BE2C (cell line): Measurements from ENCODE around the gene UNG.
"Not testable (repeated sequence)": the region's sequence is repeated elsewhere in the genome, so short reads cannot be mapped to it uniquely, and the experiment has no call there.

Experiments
- DNase-seq: peaks from one replicate; pipeline ENCODE4 v3.0.0-alpha.2; 2020
- H3K27me3 ChIP-seq: fragments of 250-450 bp; sonication (Bioruptor Pico); 2 replicates; pipeline ENCODE4 v1.5.1; 2020; ENCODE audit warnings: mild to moderate bottlenecking
- H3K36me3 ChIP-seq: fragments of 250-450 bp; sonication (Bioruptor Pico); 2 replicates; pipeline ENCODE4 v1.5.1; 2020; ENCODE audit warnings: mild to moderate bottlenecking
- H3K4me1 ChIP-seq: fragments of 250-450 bp; sonication (Bioruptor Pico); 2 replicates; pipeline ENCODE4 v1.5.1; 2020
- H3K4me3 ChIP-seq: 2 replicates; pipeline ENCODE4 v1.5.1; 2011; ENCODE audit warnings: low read depth, low read length
- H3K9me3 ChIP-seq: fragments of 250-450 bp; sonication (Bioruptor Pico); 2 replicates; pipeline ENCODE4 v1.5.1; 2020
- TF ChIP-seq, protein P1 (sequence below): IDR thresholded peaks from 2 replicates; pipeline ENCODE4 v1.5.1; 2012; ENCODE audit warnings: mild to moderate bottlenecking, low read depth, low read length

UNG gene

DNA sequence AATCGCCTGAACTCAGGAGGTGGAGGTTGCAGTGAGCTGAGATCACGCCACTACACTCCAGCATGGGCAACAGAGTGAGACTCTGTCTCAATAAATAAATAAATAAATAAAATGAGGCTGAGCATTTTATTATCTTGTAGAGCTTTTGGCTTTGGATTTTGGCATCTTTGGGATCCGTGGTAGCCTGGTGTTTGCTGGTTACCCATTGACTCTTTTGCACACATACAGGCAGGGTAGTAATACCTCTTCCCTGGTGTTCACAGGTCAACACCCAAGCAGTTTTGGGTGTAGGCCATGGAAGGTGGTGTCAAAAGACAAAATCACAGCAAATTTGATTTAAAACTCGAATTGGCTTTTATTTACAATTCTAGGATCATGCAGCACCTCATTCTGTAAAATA, 46.8 kb downstream of the UNG start:
- TF ChIP-seq, protein P1, sequence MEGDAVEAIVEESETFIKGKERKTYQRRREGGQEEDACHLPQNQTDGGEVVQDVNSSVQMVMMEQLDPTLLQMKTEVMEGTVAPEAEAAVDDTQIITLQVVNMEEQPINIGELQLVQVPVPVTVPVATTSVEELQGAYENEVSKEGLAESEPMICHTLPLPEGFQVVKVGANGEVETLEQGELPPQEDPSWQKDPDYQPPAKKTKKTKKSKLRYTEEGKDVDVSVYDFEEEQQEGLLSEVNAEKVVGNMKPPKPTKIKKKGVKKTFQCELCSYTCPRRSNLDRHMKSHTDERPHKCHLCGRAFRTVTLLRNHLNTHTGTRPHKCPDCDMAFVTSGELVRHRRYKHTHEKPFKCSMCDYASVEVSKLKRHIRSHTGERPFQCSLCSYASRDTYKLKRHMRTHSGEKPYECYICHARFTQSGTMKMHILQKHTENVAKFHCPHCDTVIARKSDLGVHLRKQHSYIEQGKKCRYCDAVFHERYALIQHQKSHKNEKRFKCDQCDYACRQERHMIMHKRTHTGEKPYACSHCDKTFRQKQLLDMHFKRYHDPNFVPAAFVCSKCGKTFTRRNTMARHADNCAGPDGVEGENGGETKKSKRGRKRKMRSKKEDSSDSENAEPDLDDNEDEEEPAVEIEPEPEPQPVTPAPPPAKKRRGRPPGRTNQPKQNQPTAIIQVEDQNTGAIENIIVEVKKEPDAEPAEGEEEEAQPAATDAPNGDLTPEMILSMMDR, result no peak
- no peaks in the 10 kb centered on the region for H3K4me1 ChIP-seq
- H3K27me3 ChIP-seq, result no peaks in the 10 kb centered on the region
- H3K4me3 ChIP-seq, result no peak overlapping the region
- no peaks in the 10 kb centered on the region for H3K36me3 ChIP-seq
- H3K9me3 ChIP-seq, result no peaks in the 10 kb centered on the region
- no peak for DNase-seq

DNA sequence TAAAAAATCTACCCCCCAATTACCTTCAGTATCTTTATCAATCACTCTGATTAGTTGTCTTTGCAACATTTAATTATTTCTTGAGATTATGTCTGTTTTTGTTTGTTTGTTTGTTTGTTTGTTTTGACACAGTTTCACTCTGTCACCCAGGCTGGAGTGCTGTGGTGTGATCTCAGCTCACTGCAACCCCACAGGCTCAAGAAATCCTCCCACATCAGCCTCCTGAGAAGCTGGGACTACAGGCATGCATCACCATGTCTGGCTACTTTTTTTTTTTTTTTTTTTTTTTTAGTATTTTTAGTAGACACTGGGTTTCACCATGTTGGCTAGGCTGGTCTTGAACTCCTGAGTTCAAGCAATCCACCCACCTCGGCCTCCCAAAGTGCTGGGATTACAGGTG, 49.7 kb downstream of the UNG start:
- not testable (repeated sequence) for DNase-seq, H3K4me3 ChIP-seq, H3K9me3 ChIP-seq, H3K27me3 ChIP-seq, H3K4me1 ChIP-seq, H3K36me3 ChIP-seq

DNA sequence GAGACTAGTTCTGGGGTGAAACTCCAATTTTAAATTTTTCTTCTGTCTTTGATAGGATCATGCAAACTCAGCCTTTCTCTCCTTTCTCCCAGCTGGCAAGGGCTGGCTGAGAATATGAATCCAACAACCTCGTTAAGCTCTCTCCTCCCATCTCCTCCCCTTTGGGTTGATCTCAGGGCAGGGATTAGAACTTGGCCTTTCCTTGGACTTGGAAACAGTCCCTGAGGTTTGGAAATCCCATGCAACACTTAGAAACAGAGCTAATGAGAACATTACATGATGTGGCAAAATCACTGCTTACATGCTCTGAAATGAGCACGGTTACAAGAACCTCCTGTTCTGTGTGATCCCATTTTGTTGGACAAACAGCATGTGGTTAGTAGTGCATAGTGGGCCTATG, 50.6 kb downstream of the UNG start:
- Histone ChIP-seq H3K9me3 (no peaks in the 10 kb centered on the region), H3K27me3 (no peaks in the 10 kb centered on the region), H3K36me3 (no peaks in the 10 kb centered on the region), H3K4me3 (no peak overlapping the region), H3K4me1 (no peaks in the 10 kb centered on the region)
- TF ChIP-seq, protein P1, result no peak
- no peak for DNase-seq

DNA sequence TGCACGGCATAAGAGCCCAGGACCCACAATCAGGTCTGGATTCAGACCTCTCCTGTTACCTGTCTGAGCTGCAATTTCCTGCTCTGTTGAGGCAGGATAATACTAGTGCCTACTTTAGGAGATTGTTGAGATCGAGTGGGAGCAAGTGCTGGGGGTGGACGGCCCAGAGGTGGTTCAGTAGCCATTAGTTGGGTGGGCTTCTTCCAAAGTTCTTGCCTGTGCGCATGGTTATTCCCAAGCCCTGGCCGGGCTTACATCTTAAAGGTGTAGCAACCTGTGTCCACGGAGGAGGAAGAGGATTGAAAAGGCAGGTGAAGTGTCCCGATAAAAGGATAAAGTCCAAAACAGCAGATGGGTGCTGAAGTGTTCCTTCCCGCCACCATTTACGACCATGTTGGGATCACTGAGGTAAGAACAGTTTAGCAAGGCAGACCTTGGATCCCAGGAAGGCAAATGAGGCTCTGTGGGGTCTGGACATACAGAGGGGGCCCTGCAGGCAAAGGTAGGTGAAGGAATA, 52.8 kb downstream of the UNG start:
- no peaks in the 10 kb centered on the region for H3K27me3 ChIP-seq
- no peak for DNase-seq
- H3K4me1 ChIP-seq, result no peaks in the 10 kb centered on the region
- TF ChIP-seq, protein P1, result no peak
- H3K9me3 ChIP-seq, result no peaks in the 10 kb centered on the region
- H3K36me3 ChIP-seq, result no peaks in the 10 kb centered on the region
- no peak overlapping the region for H3K4me3 ChIP-seq

DNA sequence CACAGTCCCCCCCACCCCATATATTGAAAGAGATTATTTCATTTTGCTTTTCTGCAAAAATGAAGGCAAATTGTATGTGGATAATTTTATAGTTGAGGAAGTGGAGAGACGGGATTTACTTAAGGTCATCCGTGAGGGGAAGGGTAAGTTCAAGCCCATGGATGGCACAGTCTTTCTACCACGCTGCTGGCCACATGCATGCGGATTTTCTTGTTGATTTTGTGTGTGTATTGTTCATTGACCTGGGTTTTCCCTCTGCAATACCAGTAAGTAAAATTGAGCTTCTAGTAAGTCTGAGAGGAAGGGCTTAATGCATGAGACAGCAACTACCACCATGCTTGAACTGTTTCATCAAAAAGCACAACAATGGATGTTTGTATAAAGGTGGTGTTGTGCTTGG, 54.1 kb downstream of the UNG start:
- H3K9me3 ChIP-seq, result no peaks in the 10 kb centered on the region

DNA sequence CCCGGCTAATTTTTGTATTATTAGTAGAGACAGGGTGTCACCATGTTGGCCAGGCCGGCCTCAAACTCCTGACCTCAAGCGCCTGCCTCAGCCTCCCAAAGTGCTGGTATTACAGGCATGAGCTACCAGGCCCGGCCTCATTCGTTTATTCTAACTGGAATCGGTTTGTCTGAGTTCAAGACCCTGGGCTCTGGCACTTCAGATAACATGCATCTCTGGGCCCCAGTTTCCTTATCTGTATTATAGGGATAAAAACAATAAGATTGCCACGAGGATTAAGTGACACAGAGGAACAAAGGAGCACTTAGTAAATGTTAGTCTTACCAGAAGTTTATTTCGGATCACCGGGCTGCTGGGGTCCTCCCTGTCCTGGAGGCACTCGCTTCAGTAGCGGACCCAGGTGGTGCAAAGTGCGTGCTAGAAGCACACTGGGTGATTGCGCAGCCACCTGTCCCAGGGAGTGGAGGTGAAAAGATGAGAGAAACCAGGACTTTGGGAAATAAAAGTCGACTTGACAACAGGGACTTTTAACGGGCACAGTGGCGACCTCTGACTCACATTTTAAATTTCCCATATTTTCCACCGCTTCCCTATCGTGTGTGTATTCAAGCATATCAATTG, 56.5 kb downstream of the UNG start:
- no peak for DNase-seq

More for the DNA sequence above, 54.1 kb downstream of the UNG start:
- TF ChIP-seq, protein P1, result no peak
- Histone ChIP-seq H3K4me1 (no peaks in the 10 kb centered on the region), H3K27me3 (no peaks in the 10 kb centered on the region), H3K36me3 (no peaks in the 10 kb centered on the region), H3K4me3 (no peak overlapping the region)
- no peak for DNase-seq

More for the DNA sequence above, 56.5 kb downstream of the UNG start:
- Histone ChIP-seq H3K9me3 (no peaks in the 10 kb centered on the region), H3K4me3 (peak overlapping the region; percentile 83), H3K36me3 (no peaks in the 10 kb centered on the region), H3K4me1 (no peaks in the 10 kb centered on the region), H3K27me3 (no peaks in the 10 kb centered on the region)
- TF ChIP-seq, protein P1, result no peak
